ENCODE measurements around the gene CACNA2D3.

CACNA2D3 gene

GRCh38 chr3:54353946-54354345 lies 231.6 kb downstream of the CACNA2D3 start:
- no peak overlapping the region for H3K4me2 ChIP-seq (ENCODE audit: low read length)
- H3K4me1 ChIP-seq (ENCODE audit: control insufficient read depth, low read depth, low read length): peaks cover 3% of the 10 kb centered on the region
- H2AK5ac ChIP-seq (ENCODE audit: low read length): no peak overlapping the region
- H2BK120ac ChIP-seq (ENCODE audit: low read depth, low read length): no peak overlapping the region
- no peak overlapping the region for H3K4me3 ChIP-seq (ENCODE audit: low read length)
- no peak for DNase-seq
- H3K9ac ChIP-seq (ENCODE audit: low read length): no peak overlapping the region
- no peaks in the 10 kb centered on the region for H3K27me3 ChIP-seq (ENCODE audit: insufficient read depth, low read length, poor library complexity)
- H4K5ac ChIP-seq (ENCODE audit: low read length): no peak overlapping the region
- H3K56ac ChIP-seq (ENCODE audit: low read length): no peak overlapping the region
- no peaks in the 10 kb centered on the region for H3K79me2 ChIP-seq (ENCODE audit: control insufficient read depth, insufficient read depth, low read length)
- H3K79me1 ChIP-seq (ENCODE audit: low read length): no peaks in the 10 kb centered on the region
- no peaks in the 10 kb centered on the region for H3K36me3 ChIP-seq (ENCODE audit: control insufficient read depth, insufficient read depth, low read length)
- no CpG with 5 or more reads among the region's 5 CpGs for WGBS (ENCODE audit: extremely low coverage, insufficient coverage, low lambda C conversion rate)
- H2BK5ac ChIP-seq (ENCODE audit: low read length): no peak overlapping the region
- no peak overlapping the region for H3K23ac ChIP-seq (ENCODE audit: low read length)
- H2BK15ac ChIP-seq (replicated peaks; ENCODE audit: low read depth): no peak overlapping the region
- H4K8ac ChIP-seq (ENCODE audit: low read depth, low read length): no peak overlapping the region
- H3K27ac ChIP-seq (ENCODE audit: low read depth, low read length): no peak overlapping the region
- H3K18ac ChIP-seq (ENCODE audit: low read length): no peak overlapping the region
- H3K4ac ChIP-seq (ENCODE audit: low read depth, low read length): no peak overlapping the region

GRCh38 chr3:54355800-54356199 lies 233.4 kb downstream of the CACNA2D3 start:
- no peak overlapping the region for H3K18ac ChIP-seq (ENCODE audit: low read length)
- no CpG with 5 or more reads among the region's 5 CpGs for WGBS (ENCODE audit: extremely low coverage, insufficient coverage, low lambda C conversion rate)

GRCh38 chr3:54356261-54357045 lies 234.1 kb downstream of the CACNA2D3 start:
- DNase-seq: no peak
- no peaks in the 10 kb centered on the region for H3K36me3 ChIP-seq (ENCODE audit: control insufficient read depth, insufficient read depth, low read length)
- H3K23ac ChIP-seq (ENCODE audit: low read length): no peak overlapping the region

More at GRCh38 chr3:54355800-54356199, 233.4 kb downstream of the CACNA2D3 start:
- H3K56ac ChIP-seq (ENCODE audit: low read length): no peak overlapping the region
- no peak overlapping the region for H3K4me2 ChIP-seq (ENCODE audit: low read length)
- no peak overlapping the region for H2AK5ac ChIP-seq (ENCODE audit: low read length)
- no peaks in the 10 kb centered on the region for H3K27me3 ChIP-seq (ENCODE audit: insufficient read depth, low read length, poor library complexity)
- no peaks in the 10 kb centered on the region for H3K79me1 ChIP-seq (ENCODE audit: low read length)
- H4K5ac ChIP-seq (ENCODE audit: low read length): no peak overlapping the region
- H3K4me3 ChIP-seq (ENCODE audit: low read length): no peak overlapping the region
- no peak overlapping the region for H2BK120ac ChIP-seq (ENCODE audit: low read depth, low read length)
- no peak overlapping the region for H3K9ac ChIP-seq (ENCODE audit: low read length)
- H3K23ac ChIP-seq (ENCODE audit: low read length): no peak overlapping the region
- H3K79me2 ChIP-seq (ENCODE audit: control insufficient read depth, insufficient read depth, low read length): no peaks in the 10 kb centered on the region
- H3K4ac ChIP-seq (ENCODE audit: low read depth, low read length): no peak overlapping the region
- H4K8ac ChIP-seq (ENCODE audit: low read depth, low read length): no peak overlapping the region
- no peak for DNase-seq
- H3K4me1 ChIP-seq (ENCODE audit: control insufficient read depth, low read depth, low read length): no peaks in the 10 kb centered on the region
- H3K36me3 ChIP-seq (ENCODE audit: control insufficient read depth, insufficient read depth, low read length): no peaks in the 10 kb centered on the region
- H2BK5ac ChIP-seq (ENCODE audit: low read length): no peak overlapping the region
- no peak overlapping the region for H2BK15ac ChIP-seq (replicated peaks; ENCODE audit: low read depth)
- H3K27ac ChIP-seq (ENCODE audit: low read depth, low read length): no peak overlapping the region

GRCh38 chr3:54357301-54357700 lies 234.9 kb downstream of the CACNA2D3 start:
- Histone ChIP-seq H3K23ac (ENCODE audit: low read length) (no peak overlapping the region), H3K4ac (ENCODE audit: low read depth, low read length) (no peak overlapping the region), H4K8ac (ENCODE audit: low read depth, low read length) (no peak overlapping the region), H3K79me1 (ENCODE audit: low read length) (no peaks in the 10 kb centered on the region), H3K4me1 (ENCODE audit: control insufficient read depth, low read depth, low read length) (no peaks in the 10 kb centered on the region), H2BK5ac (ENCODE audit: low read length) (no peak overlapping the region), H2BK120ac (ENCODE audit: low read depth, low read length) (no peak overlapping the region), H3K18ac (ENCODE audit: low read length) (no peak overlapping the region), H3K4me2 (ENCODE audit: low read length) (no peak overlapping the region), H3K27me3 (ENCODE audit: insufficient read depth, low read length, poor library complexity) (no peaks in the 10 kb centered on the region), H3K27ac (ENCODE audit: low read depth, low read length) (no peak overlapping the region), H3K56ac (ENCODE audit: low read length) (no peak overlapping the region), H4K5ac (ENCODE audit: low read length) (no peak overlapping the region), H3K79me2 (ENCODE audit: control insufficient read depth, insufficient read depth, low read length) (no peaks in the 10 kb centered on the region), H3K4me3 (ENCODE audit: low read length) (no peak overlapping the region), H2BK15ac (replicated peaks; ENCODE audit: low read depth) (no peak overlapping the region), H3K9ac (ENCODE audit: low read length) (no peak overlapping the region), H2AK5ac (ENCODE audit: low read length) (no peak overlapping the region), H3K36me3 (ENCODE audit: control insufficient read depth, insufficient read depth, low read length) (no peaks in the 10 kb centered on the region)
- WGBS (ENCODE audit: extremely low coverage, insufficient coverage, low lambda C conversion rate): no CpG with 5 or more reads among the region's 5 CpGs
- no peak for DNase-seq

More at GRCh38 chr3:54356261-54357045, 234.1 kb downstream of the CACNA2D3 start:
- no peak overlapping the region for H4K8ac ChIP-seq (ENCODE audit: low read depth, low read length)
- H3K4me2 ChIP-seq (ENCODE audit: low read length): no peak overlapping the region
- no peak overlapping the region for H3K4me3 ChIP-seq (ENCODE audit: low read length)
- H4K5ac ChIP-seq (ENCODE audit: low read length): no peak overlapping the region
- no peak overlapping the region for H3K18ac ChIP-seq (ENCODE audit: low read length)
- H3K79me1 ChIP-seq (ENCODE audit: low read length): no peaks in the 10 kb centered on the region
- no peak overlapping the region for H2BK120ac ChIP-seq (ENCODE audit: low read depth, low read length)
- no peaks in the 10 kb centered on the region for H3K27me3 ChIP-seq (ENCODE audit: insufficient read depth, low read length, poor library complexity)
- H3K9ac ChIP-seq (ENCODE audit: low read length): no peak overlapping the region
- no peaks in the 10 kb centered on the region for H3K4me1 ChIP-seq (ENCODE audit: control insufficient read depth, low read depth, low read length)
- no peak overlapping the region for H2AK5ac ChIP-seq (ENCODE audit: low read length)
- no peak overlapping the region for H2BK5ac ChIP-seq (ENCODE audit: low read length)
- H3K4ac ChIP-seq (ENCODE audit: low read depth, low read length): no peak overlapping the region
- H3K27ac ChIP-seq (ENCODE audit: low read depth, low read length): no peak overlapping the region
- H3K56ac ChIP-seq (ENCODE audit: low read length): no peak overlapping the region
- no CpG with 5 or more reads among the region's 6 CpGs for WGBS (ENCODE audit: extremely low coverage, insufficient coverage, low lambda C conversion rate)
- H3K79me2 ChIP-seq (ENCODE audit: control insufficient read depth, insufficient read depth, low read length): no peaks in the 10 kb centered on the region
- no peak overlapping the region for H2BK15ac ChIP-seq (replicated peaks; ENCODE audit: low read depth)

- no peak overlapping the region for H2BK5ac ChIP-seq (ENCODE audit: low read length)
- H2AK5ac ChIP-seq (ENCODE audit: low read length): no peak overlapping the region
- H3K23ac ChIP-seq (ENCODE audit: low read length): no peak overlapping the region
- H3K79me2 ChIP-seq (ENCODE audit: control insufficient read depth, insufficient read depth, low read length): no peaks in the 10 kb centered on the region
- no peak overlapping the region for H3K9ac ChIP-seq (ENCODE audit: low read length)
- H3K4me3 ChIP-seq (ENCODE audit: low read length): no peak overlapping the region
- no peaks in the 10 kb centered on the region for H3K36me3 ChIP-seq (ENCODE audit: control insufficient read depth, insufficient read depth, low read length)
- H3K27ac ChIP-seq (ENCODE audit: low read depth, low read length): no peak overlapping the region
- no peaks in the 10 kb centered on the region for H3K4me1 ChIP-seq (ENCODE audit: control insufficient read depth, low read depth, low read length)
- no peaks in the 10 kb centered on the region for H3K79me1 ChIP-seq (ENCODE audit: low read length)
- H4K5ac ChIP-seq (ENCODE audit: low read length): no peak overlapping the region
- no peak overlapping the region for H3K56ac ChIP-seq (ENCODE audit: low read length)
- H2BK15ac ChIP-seq (replicated peaks; ENCODE audit: low read depth): peak overlapping the region; percentile 22
- H3K4me2 ChIP-seq (ENCODE audit: low read length): no peak overlapping the region
- no peak overlapping the region for H2BK120ac ChIP-seq (ENCODE audit: low read depth, low read length)
- no peak overlapping the region for H3K18ac ChIP-seq (ENCODE audit: low read length)
- no peak overlapping the region for H3K4ac ChIP-seq (ENCODE audit: low read depth, low read length)
- WGBS (ENCODE audit: extremely low coverage, insufficient coverage, low lambda C conversion rate): no CpG with 5 or more reads among the region's 4 CpGs
- H3K27me3 ChIP-seq (ENCODE audit: insufficient read depth, low read length, poor library complexity): no peaks in the 10 kb centered on the region
- peak; percentile 26 for DNase-seq
- H4K8ac ChIP-seq (ENCODE audit: low read depth, low read length): no peak overlapping the region
These were observed 236.0 kb downstream of the CACNA2D3 start for GRCh38 chr3:54358316-54358715.
